ENCODE data around the gene PMP22.
"Not testable (repeated sequence)": the region's sequence is repeated elsewhere in the genome, so short reads cannot be mapped to it uniquely, and the experiment has no call there.

Gene PMP22

DNA sequence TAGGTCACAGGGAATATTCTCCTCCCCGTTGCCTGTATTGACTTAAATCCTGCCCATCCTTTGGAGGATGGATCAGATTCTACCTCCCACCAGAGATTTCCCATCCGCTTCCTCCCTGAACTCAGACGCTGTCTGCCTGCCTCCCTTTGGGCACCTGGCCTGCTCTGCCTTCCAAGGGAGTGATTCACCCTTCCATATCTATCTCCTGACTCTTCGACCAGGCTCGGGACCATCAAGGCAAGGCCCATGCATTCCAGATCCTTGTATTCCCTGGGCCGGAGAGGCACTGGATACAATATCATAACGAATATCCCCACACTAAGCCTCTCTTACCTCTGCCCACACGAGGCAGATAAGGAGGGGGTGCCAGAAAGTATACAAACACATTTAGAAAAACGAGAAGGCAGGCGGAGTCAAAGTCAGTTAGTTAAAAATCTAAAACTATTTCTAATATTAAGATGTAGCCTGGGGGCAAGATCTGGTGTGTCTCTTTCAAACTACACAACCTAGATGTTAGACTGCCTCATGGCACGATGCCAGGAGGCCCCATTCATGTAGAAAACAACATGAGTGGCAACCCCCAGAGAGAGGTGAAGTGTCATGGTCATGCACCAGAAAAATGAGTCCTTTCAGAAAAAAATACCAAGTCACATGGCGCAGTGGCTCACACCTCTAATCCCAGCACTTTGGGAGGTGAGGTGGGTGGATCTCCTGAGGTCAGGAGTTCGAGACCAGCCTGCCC is 9.2 kb downstream of the PMP22 start:
- no peak for DNase-seq (ENCODE audit: low spot score)

DNA sequence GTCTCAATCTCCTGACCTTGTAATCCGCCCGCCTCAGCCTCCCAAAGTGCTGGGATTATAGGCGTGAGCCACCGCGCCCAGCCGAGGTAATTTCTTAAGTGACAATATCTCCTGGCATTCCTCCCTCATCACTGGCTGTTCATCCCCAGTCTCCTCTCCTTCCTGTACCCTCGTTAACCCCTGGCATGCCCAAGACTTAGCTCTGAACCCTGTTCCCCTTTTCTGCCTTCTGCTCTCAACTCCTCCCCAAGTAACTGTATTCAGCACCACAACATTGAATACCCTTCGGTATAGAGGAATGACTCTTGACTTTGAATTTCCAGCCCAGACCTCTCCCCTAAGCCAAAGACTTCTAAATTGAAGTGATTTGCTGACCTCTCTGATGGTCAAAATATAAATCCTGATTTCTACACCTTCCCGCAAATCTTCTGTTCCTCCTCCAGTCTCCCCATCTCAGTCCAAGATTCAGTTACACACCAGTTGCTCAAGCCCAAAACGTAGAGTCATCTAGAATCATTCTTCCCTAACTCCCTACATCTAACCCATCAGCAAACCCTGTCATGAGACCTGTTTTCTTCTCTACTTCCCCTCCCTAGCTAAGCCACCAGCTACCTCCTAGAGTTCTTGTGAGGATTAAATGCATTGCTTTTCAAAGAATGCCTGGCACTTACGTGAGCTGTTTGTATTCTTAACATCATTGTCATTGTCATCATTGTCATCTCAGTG is 14.8 kb downstream of the PMP22 start:
- DNase-seq (ENCODE audit: low spot score) = no peak

DNA sequence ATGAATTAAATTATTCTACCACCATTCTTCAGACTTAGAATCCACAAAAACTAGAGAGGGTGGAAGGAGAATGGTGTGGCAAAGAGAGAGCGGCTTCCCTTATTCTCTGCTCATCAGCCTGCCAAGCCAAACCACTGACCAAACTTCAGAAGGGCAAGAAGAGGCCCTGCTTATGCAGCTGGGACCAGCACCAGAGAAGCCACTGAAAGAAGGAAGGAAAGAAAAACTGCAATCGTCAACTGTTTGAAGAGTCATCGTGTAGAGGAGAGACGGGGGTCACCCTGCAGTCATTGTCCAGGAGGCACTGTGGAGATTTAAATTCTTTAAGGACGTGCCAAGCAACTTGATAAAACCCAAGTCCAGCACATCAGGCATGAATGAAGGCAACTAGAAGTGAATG is 15.6 kb downstream of the PMP22 start:
- DNase-seq (ENCODE audit: low spot score) = no peak

DNA sequence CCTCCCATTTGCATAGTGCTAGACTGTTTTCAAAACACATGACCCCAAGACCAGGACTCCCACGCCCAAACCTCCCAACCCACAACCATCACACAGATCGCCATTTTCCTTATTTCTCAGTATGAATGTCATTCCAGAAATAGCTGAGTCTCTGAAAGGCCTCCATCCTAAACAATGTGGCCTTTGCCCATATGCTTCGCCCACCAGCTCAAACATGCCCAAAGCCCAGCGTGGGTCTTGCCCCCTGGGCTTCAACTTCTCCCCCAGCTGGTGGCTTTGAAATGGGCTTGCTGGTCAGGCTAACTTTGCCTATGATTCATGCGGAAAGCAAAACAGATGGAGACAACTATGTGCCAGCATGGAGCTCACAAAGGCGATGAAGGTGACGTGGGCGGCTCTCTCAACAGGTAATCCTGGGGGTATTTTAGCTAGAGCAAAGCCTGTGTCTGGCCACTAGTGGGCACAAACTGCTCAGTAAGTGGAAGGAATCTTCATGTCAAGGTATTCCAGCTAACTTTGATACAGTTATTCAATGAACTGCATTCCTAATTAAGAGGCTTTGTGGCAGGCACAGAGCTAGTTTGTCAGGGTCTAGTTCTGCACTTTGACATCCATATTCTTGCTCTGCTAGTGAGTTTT is 17.1 kb downstream of the PMP22 start:
- DNase-seq (ENCODE audit: low spot score) = no peak

DNA sequence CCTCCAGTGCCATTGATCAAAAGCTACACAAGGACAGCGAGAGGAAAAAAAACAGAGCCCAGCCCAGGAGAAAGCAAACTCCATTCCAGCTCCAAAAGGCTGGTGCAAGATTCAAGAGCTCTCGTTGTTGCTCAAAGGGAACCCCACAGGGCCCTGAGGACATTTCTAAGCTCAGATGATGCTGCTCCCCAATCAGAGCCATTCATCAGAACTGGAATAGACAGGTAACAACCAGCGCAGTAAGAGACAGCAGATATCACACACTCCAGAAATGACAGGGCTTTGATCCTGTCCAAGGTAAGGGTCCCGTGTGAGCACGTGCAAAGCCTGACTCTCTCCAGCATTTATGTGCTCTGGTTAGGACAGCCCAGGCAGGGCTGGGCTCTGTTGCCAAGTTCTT is 20.1 kb downstream of the PMP22 start:
- DNase-seq (ENCODE audit: low spot score) = no peak

DNA sequence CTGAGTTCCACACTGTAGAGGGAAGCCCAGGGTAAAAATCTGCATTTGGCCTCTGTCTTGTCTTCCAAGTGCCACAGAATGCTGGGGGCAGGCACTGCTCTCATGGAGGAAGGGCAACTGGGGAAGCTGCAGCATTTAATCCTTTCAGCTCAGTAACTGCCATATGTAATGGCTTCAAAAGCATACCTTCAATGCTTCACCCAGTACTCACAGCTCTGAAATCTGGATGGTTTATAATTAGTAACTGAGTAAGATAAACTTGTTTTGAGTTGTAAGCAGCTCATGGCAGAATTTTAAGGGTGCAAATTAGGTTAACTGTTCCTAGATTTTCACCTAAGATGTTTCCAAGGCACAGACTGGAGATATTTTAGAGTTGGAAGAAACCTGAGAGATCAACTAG is 24.5 kb downstream of the PMP22 start:
- no peak for DNase-seq (ENCODE audit: low spot score)

DNA sequence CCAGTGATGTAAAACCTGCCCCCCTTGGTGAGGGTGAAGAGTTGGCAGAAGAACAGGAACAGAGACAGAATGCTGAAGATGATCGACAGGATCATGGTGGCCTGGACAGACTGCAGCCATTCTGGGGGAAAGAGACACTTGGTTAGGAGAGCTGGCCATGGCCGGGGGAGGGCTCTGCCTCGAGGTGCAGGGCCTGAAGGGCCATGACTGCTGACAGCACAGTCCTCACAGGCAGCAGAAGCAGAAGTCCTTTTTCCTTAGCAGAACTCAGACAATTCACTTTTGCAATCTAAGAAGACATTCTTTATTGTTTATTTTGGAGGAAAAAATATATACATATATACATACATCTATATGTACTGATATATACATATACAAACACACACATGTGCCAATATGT is 25.6 kb downstream of the PMP22 start:
- DNase-seq (ENCODE audit: low spot score) = no peak

DNA sequence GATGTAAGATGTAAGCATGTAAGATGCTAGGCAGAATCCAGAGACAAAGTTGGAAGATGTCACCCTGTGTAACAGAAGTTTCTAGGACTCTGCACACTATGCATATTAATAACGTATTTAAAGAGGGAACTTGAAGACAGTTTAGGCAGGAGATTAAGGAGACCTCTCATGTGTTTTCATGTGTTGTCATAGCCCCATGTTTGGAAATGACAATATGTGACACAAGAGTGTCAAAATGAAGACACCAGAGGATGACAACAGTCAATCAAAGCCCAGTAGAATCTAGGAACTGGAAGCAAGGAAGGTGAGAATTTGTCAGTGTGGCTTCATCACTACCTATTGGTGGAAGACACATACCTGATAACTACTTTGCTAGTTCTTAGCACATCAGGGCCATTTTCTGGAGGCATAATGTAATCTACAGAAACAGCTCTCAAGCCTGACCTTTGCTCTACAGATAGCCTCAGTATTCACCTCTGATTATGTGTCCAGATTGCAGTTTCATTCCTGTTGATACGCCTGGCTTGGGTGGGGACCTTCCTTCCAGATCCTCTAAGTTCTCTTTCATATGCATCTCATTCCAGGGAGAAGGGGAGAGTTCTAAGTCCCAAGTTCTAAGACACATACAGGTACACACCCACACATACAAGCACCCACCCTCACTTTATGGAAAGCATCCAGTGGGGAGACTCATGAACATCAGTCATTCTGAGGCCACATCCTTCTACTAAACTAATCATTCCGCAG is 26.3 kb downstream of the PMP22 start:
- DNase-seq (ENCODE audit: low spot score) = no peak

DNA sequence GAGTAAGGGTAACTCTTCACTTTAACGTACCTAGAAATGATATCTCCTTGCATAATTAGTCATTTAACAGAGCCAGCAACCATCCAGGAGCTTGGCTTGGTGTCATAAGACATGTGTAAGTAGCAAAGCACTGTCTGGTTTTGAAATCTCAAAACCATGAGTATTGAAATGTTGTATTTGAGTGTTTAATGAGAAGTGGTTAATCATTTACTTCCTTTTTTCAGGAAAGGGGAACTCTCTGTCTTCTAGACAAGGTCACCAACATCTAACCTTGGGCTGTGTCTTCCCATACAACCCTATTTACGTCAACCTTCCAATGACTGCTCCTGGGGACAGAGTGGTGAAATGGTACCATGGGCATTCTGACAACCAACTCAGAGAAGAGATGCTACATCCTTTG is 27.1 kb downstream of the PMP22 start:
- DNase-seq (ENCODE audit: low spot score) = no peak

DNA sequence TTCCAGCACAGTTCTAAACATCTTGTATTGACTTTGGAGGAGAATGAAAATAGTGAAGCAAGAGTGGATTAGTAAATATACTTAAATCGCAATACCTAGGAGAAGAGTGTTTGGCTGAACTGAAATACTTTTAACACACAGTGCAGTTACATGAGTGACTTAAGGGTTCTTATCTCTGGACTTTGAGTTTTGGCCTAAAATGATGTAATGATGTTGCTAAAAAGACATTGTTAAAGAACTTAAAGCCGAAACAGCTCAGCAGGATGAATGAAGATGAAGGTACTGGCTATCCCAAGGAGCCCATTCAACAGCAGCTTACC is 28.1 kb downstream of the PMP22 start:
- no peak for DNase-seq (ENCODE audit: low spot score)

DNA sequence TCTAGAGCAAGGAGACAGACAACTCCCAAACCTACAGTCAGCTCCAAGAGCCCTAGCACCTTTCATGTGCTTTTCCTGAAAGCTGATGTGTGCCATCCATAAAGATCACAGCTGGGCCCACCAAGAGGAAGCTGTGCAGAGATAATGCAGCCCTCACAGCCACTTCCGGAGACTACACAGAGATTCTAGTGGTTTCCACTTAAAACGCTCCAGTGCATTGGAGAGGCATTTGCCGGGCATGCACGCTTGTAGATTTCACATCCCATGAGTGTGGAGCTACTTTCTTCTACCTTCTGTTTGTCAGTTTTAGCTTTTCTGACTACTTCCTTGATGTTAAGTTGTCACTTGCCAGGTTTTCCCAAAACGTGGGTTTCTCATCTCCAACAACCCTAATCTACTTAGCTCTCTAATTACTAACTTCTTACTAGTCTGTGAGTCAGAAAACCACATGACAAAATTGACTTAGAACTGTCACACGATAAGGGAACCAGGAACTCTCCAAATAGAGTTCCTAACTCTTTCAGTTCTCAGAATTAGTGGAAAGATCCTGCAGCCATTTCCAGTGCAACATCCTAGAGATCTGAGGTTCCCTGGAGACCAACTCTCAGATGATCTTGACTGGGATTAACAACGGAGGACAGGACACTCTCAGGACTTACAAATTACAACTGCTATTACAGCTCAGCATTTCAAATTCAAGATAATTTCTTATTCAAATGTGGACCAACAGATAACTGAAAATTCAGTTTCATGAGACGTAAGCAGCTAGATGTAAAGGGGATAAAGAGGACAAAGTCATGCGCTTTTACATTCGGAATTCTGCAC is 28.6 kb downstream of the PMP22 start:
- DNase-seq (ENCODE audit: low spot score) = no peak

DNA sequence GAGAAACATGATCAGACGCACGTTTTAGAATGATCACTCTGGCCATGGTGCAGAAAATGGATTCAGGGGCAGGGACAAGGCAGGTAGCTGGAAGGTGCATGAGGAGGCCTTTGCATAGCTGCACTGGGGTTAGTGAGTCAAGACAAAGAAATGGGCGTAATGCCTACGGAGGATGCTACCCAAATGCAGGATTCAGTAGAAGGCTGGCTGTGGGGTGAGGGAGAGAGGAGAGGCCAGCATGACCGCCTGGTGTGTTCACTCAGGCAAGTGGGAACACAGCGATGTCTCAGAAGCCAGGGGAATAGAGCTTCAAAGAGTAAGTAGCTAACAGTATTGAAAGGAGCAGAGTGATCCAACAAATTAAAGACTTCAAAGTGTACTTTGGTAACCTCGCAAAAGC is 31.2 kb downstream of the PMP22 start:
- no peak for DNase-seq (ENCODE audit: low spot score)

DNA sequence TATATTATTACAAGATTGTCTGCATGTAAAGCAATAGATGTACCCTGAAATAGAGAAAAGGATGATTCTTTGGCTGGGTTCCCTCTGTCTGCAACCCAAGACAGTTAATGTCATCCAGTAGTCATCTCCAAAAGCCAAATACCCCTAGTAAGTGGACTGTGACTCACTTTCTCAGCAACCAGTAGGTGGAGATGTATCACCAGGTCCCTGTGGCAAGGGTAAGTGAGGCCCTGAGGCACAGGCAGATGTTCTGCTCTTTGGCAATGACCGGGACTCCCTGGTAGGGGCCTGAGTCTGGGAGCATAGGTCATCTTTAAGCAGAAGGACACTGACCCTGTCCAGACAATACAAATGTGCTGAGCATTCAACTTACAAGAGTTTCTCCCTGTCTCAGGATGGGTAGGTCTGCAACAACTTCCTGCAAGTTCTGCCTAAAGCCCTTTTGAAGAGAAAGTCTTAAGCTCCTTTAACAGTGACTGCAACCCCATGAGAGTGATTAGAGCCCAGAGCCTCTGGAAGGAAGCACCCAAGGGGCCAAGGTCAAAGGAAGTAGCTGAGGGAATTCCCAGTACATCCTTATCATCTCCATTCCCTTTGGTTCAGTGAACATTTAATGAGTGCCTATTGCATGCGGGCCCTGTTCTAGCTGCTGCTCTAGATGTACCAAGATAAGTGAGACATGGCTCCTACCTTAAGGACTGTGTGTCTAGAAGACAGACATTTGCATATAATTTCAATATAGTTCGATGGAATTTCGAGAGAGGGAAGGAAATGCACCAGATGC is 31.9 kb downstream of the PMP22 start:
- no peak for DNase-seq (ENCODE audit: low spot score)

DNA sequence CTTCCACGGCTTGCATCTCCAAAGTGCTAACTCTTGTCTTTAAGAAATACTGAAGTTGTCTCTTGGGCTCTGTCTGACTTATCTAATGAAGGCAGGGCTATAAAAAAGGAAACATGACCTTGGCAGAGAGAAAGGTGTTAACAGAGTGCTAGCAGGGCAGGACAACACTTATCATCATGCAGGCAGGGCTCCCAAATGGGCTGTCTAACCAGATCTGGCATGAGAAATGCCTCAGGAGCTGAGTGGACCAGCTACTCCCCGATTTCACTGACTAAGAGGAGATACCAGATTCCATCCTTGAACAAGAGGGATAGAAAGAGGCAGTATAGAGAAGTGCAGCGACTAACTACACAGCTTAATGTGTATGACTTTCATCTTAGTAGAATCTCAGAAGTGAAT is 32.6 kb downstream of the PMP22 start:
- no peak for DNase-seq (ENCODE audit: low spot score)

DNA sequence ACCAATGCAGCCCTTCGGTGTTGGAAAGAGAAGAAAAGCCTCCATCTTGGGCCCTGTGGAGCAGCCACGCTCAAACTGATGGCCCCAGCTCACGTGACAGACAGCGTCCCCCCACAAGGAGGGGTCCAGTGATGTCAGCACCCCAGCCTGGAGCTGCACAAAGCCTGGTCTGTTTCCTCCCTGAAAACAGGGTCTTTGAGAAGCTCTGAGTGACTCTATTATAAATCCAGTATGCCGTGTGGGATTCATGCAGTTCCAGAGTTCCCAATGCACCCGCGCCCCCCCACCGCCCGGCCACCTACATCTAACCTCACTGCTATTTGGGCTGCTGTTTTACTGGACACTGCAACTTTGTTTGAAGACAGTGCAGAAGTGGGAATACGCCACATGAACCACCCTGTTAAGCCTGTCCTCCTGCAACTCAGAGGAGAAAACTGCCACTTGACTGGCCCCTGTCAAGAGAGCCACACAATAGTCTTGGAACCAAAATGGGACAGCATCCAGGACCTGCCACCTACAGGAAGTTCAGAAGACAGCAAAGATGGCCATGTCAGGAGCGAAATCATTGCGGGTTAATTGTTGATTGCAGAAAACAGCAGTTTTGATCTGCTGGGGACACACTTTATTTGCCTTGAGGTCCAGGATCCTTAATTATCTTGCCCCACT is 33.1 kb downstream of the PMP22 start:
- DNase-seq (ENCODE audit: low spot score) = no peak

DNA sequence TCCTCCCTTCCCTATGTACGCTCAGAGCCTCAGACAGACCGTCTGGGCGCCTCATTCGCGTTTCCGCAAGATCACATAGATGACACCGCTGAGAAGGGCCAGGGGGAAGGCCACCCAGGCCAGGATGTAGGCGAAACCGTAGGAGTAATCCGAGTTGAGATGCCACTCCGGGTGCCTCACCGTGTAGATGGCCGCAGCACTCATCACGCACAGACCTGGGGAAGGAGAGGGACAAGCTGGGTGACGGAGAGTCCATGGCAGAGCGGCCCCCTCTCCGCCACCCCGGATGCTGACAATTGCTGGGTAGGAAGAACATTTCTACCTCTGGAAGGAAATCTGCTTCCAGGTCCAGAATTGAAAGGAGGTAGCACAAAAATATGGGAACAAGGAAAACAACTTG is 34.3 kb downstream of the PMP22 start:
- DNase-seq (ENCODE audit: low spot score) = no peak

DNA sequence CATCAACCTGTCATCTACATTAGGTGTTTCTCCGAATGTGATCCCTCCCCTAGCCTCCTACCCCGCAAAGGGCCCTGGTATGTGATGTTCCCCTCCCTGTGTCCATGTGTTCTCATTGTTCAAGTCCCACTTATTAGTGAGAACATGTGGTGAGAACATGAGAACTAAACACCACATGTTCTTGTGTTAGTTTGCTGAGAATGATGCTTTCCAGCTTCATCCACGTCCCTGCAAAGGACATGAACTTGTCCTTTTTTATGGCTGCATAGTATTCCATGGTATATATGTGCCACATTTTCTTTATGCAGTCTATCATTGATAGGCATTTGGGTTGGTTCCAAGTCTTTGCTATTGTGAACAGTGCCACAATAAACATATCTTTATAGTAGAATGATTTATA is 43.3 kb downstream of the PMP22 start:
- DNase-seq (ENCODE audit: low spot score) = not testable (repeated sequence)

DNA sequence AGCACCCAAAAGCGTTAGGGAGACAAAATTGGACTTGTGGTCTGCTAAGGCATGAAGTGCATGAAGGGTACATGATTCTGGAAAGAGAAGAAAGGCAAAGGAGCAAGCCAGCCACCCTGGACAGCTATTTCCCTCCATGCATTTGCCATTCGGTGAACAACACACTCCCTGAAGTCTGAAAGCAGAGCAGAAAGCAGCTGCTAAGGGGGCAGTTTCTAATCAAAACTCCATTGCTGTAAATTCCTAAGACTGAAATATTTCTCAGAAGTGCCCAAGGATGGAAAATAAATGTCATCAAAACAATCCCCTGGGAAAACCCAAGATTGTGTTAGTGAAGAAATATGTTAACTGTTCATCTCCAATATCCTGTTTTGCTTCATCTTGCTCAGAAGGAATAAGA is 44.3 kb downstream of the PMP22 start:
- DNase-seq (ENCODE audit: low spot score) = no peak

DNA sequence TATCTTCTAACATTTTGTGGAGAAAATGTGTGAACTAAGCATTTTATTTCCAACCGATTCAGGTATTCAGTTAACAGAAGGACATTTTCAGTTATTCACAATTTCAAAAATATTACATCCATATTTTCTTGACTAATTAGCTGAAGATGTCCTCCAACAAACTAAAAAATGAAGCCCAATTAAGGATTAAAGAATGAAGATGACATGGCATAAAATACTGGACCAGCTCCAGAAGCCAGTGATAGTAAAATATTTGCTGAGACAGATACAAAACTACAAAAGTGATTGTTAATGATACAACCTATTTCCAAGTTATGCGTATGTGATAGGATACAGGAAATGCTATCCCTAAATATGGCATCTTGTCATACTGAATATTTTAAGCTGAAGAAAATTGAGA is 48.6 kb downstream of the PMP22 start:
- no peak for DNase-seq (ENCODE audit: low spot score)

DNA sequence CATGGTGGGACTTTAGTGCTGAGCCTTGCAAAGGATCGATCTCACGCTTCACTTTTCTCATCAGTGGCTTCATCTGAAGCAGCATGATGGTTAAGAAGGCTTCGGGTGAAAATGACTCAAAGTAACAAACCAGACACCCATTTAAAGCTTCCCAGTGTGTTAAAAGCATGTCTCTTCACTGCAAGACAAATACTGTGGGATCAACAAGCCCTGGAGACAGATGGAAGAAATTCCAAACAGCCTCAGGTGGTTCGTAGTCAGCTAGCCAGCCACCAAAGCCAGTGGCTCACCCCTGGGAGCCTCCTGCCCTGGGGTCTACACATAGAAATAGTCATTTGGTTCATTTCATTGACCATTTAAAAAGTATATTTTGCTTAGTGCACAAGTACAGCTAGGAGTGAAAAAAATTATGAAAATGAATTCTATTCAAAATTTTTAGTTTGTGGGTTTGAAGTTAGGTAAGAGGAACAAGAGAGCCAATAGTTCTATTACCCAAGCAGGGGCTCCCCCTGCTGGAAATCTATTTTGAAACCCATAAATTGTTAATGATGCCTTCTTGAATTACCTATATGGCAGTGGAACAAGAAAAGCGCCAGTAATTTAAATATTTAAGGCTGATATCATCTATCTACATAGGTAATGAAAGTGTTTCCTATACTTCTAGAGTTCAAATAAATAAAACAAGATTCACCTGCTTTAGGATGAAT is 51.6 kb downstream of the PMP22 start:
- DNase-seq (ENCODE audit: low spot score) = no peak

All from CD4-positive, alpha-beta T cell treated with Interleukin-2 at 100 ng/mL for 4 hours (primary cell).